GM21576 (cell line): ENCODE results near the gene SIRT7.

Source experiments
- ATAC-seq: cut with Tn5 transposase; IDR thresholded peaks from one replicate; pipeline ENCODE4 v1.9.1; 2021; ENCODE audit warnings: mild to moderate bottlenecking, moderate library complexity; ENCODE audit not compliant: unreplicated experiment

SIRT7 gene

GRCh38 chr17:81890447-81891302 lies 27.3 kb downstream of the SIRT7 start:
- ATAC-seq, result peak; percentile 3

- ATAC-seq, result no peak
Observed at GRCh38 chr17:81889602-81890001, 28.4 kb downstream of the SIRT7 start.

- no peak for ATAC-seq
Observed at GRCh38 chr17:81888988-81889595, 28.9 kb downstream of the SIRT7 start.

- no peak for ATAC-seq
Observed at GRCh38 chr17:81888105-81888987, 29.6 kb downstream of the SIRT7 start.

- no peak for ATAC-seq
Observed at GRCh38 chr17:81885869-81886548, 32.0 kb downstream of the SIRT7 start.

- ATAC-seq, result no peak
Observed at GRCh38 chr17:81885454-81885853, 32.5 kb downstream of the SIRT7 start.

GRCh38 chr17:81884968-81885367 lies 33.0 kb downstream of the SIRT7 start:
- ATAC-seq, result no peak

- ATAC-seq, result no peak
Observed at GRCh38 chr17:81884520-81884919, 33.5 kb downstream of the SIRT7 start.

GRCh38 chr17:81879121-81879520 lies 38.9 kb downstream of the SIRT7 start:
- ATAC-seq, result no peak

GRCh38 chr17:81878294-81878693 lies 39.7 kb downstream of the SIRT7 start:
- ATAC-seq, result no peak

- no peak for ATAC-seq
Observed at GRCh38 chr17:81877569-81877968, 40.4 kb downstream of the SIRT7 start.

GRCh38 chr17:81871387-81872230 lies 46.4 kb downstream of the SIRT7 start:
- ATAC-seq, result peak; percentile 12

- peak; percentile 35 for ATAC-seq
Observed at GRCh38 chr17:81870981-81871386, 47.0 kb downstream of the SIRT7 start, which contains the start of gene ARHGDIA. Gene ARHGDIA, minus strand, starts transcription at chr17:81871337. Its CDS starts 1,407 bp downstream, at chr17:81869930.

GRCh38 chr17:81870131-81870980 lies 47.6 kb downstream of the SIRT7 start:
- ATAC-seq, result peak; percentile 6

- no peak for ATAC-seq
Observed at GRCh38 chr17:81869221-81870130, 48.5 kb downstream of the SIRT7 start.

- no peak for ATAC-seq
Observed at GRCh38 chr17:81868674-81869220, 49.2 kb downstream of the SIRT7 start.

GRCh38 chr17:81867991-81868673 lies 49.8 kb downstream of the SIRT7 start:
- ATAC-seq, result no peak
